ENCODE data around the gene RUNDC3A. TPM values are rescaled to one million over a fixed set of nuclear protein-coding genes. Genes with fewer than 3 reads are reported as not detected.

The RUNDC3A gene
- total and polyA plus RNA-seq, 2 of the 13 experiments (the other 11 are each of a cell fraction or from before 2014, with no cell fraction given) = 0.25 TPM; not detected in 1

DNA sequence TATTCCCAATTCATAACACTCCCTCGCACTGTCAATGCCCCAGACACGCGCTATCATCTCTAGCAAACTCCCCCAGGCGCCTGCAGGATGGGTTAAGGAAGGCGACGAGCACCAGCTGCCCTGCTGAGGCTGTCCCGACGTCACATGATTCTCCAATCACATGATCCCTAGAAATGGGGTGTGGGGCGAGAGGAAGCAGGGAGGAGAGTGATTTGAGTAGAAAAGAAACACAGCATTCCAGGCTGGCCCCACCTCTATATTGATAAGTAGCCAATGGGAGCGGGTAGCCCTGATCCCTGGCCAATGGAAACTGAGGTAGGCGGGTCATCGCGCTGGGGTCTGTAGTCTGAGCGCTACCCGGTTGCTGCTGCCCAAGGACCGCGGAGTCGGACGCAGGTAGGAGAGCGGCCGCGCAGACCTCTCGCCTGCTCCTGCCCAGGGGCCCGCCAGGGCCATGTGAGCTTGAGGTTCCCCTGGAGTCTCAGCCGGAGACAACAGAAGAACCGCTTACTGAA, 36.6 kb downstream of the RUNDC3A start, which contains the start of gene GRN (continued):
- TF ChIP-seq SIN3B (IDR thresholded peaks at IDR 0.05; ENCODE audit: low read length) = peak; percentile 95
- TF ChIP-seq, protein P1, sequence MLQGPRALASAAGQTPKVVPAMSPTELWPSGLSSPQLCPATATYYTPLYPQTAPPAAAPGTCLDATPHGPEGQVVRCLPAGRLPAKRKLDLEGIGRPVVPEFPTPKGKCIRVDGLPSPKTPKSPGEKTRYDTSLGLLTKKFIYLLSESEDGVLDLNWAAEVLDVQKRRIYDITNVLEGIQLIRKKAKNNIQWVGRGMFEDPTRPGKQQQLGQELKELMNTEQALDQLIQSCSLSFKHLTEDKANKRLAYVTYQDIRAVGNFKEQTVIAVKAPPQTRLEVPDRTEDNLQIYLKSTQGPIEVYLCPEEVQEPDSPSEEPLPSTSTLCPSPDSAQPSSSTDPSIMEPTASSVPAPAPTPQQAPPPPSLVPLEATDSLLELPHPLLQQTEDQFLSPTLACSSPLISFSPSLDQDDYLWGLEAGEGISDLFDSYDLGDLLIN (CRISPR knock-in tag; IDR thresholded peaks at IDR 0.05; ENCODE audit: borderline replicate concordance) = 0 out of 2 replicates have a peak, but pooled peaks have one; percentile 69
- peak; percentile 15; the same call in 1 of the 2 replicates for TF ChIP-seq FOXC1 (CRISPR knock-in tag; IDR thresholded peaks at IDR 0.05; ENCODE audit: borderline replicate concordance)
- TF ChIP-seq, protein P2, sequence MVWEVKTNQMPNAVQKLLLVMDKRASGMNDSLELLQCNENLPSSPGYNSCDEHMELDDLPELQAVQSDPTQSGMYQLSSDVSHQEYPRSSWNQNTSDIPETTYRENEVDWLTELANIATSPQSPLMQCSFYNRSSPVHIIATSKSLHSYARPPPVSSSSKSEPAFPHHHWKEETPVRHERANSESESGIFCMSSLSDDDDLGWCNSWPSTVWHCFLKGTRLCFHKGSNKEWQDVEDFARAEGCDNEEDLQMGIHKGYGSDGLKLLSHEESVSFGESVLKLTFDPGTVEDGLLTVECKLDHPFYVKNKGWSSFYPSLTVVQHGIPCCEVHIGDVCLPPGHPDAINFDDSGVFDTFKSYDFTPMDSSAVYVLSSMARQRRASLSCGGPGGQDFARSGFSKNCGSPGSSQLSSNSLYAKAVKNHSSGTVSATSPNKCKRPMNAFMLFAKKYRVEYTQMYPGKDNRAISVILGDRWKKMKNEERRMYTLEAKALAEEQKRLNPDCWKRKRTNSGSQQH (CRISPR knock-in tag; IDR thresholded peaks at IDR 0.05; ENCODE audit: low read depth) = peak; percentile 69; the same call in 1 of the 2 replicates
- peak; percentile 76; the same call in 1 of the 2 replicates for TF ChIP-seq ETV6 (CRISPR knock-in tag; conservative IDR thresholded peaks at IDR 0.05)
- TF ChIP-seq GATAD2A (CRISPR knock-in tag; IDR thresholded peaks at IDR 0.05) = peak; percentile 84
- TF ChIP-seq ZNF441 (CRISPR knock-in tag; IDR thresholded peaks at IDR 0.05; ENCODE audit: borderline replicate concordance) = peak; percentile 68
- TF ChIP-seq, protein P3, sequence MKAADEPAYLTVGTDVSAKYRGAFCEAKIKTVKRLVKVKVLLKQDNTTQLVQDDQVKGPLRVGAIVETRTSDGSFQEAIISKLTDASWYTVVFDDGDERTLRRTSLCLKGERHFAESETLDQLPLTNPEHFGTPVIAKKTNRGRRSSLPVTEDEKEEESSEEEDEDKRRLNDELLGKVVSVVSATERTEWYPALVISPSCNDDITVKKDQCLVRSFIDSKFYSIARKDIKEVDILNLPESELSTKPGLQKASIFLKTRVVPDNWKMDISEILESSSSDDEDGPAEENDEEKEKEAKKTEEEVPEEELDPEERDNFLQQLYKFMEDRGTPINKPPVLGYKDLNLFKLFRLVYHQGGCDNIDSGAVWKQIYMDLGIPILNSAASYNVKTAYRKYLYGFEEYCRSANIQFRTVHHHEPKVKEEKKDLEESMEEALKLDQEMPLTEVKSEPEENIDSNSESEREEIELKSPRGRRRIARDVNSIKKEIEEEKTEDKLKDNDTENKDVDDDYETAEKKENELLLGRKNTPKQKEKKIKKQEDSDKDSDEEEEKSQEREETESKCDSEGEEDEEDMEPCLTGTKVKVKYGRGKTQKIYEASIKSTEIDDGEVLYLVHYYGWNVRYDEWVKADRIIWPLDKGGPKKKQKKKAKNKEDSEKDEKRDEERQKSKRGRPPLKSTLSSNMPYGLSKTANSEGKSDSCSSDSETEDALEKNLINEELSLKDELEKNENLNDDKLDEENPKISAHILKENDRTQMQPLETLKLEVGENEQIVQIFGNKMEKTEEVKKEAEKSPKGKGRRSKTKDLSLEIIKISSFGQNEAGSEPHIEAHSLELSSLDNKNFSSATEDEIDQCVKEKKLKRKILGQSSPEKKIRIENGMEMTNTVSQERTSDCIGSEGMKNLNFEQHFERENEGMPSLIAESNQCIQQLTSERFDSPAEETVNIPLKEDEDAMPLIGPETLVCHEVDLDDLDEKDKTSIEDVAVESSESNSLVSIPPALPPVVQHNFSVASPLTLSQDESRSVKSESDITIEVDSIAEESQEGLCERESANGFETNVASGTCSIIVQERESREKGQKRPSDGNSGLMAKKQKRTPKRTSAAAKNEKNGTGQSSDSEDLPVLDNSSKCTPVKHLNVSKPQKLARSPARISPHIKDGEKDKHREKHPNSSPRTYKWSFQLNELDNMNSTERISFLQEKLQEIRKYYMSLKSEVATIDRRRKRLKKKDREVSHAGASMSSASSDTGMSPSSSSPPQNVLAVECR (CRISPR knock-in tag; IDR thresholded peaks at IDR 0.05; ENCODE audit: borderline replicate concordance) = peak; percentile 92; the same call in 1 of the 2 replicates
- TF ChIP-seq, protein P4, sequence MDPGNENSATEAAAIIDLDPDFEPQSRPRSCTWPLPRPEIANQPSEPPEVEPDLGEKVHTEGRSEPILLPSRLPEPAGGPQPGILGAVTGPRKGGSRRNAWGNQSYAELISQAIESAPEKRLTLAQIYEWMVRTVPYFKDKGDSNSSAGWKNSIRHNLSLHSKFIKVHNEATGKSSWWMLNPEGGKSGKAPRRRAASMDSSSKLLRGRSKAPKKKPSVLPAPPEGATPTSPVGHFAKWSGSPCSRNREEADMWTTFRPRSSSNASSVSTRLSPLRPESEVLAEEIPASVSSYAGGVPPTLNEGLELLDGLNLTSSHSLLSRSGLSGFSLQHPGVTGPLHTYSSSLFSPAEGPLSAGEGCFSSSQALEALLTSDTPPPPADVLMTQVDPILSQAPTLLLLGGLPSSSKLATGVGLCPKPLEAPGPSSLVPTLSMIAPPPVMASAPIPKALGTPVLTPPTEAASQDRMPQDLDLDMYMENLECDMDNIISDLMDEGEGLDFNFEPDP (CRISPR knock-in tag; conservative IDR thresholded peaks at IDR 0.05) = no peak
- TF ChIP-seq, protein P5, sequence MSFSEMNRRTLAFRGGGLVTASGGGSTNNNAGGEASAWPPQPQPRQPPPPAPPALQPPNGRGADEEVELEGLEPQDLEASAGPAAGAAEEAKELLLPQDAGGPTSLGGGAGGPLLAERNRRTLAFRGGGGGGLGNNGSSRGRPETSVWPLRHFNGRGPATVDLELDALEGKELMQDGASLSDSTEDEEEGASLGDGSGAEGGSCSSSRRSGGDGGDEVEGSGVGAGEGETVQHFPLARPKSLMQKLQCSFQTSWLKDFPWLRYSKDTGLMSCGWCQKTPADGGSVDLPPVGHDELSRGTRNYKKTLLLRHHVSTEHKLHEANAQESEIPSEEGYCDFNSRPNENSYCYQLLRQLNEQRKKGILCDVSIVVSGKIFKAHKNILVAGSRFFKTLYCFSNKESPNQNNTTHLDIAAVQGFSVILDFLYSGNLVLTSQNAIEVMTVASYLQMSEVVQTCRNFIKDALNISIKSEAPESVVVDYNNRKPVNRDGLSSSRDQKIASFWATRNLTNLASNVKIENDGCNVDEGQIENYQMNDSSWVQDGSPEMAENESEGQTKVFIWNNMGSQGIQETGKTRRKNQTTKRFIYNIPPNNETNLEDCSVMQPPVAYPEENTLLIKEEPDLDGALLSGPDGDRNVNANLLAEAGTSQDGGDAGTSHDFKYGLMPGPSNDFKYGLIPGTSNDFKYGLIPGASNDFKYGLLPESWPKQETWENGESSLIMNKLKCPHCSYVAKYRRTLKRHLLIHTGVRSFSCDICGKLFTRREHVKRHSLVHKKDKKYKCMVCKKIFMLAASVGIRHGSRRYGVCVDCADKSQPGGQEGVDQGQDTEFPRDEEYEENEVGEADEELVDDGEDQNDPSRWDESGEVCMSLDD (CRISPR knock-in tag; IDR thresholded peaks at IDR 0.05; ENCODE audit: borderline replicate concordance) = peak; percentile 65; the same call in 1 of the 2 replicates
- TF ChIP-seq PHF21A (CRISPR knock-in tag; IDR thresholded peaks at IDR 0.05) = peak; percentile 98
- peak; percentile 67; the same call in 1 of the 2 replicates for TF ChIP-seq KDM4B (CRISPR knock-in tag; IDR thresholded peaks at IDR 0.05)
- TF ChIP-seq ZNF75D (CRISPR knock-in tag; IDR thresholded peaks at IDR 0.05; ENCODE audit: borderline replicate concordance) = no peak
- TF ChIP-seq ATF7-NPFF (CRISPR knock-in tag; IDR thresholded peaks at IDR 0.05; ENCODE audit: low read depth) = peak; percentile 27; the same call in 1 of the 2 replicates
- TF ChIP-seq AHR (CRISPR knock-in tag; IDR thresholded peaks at IDR 0.05) = peak; percentile 84; the same call in 1 of the 2 replicates
- peak; percentile 87; the same call in 1 of the 2 replicates for TF ChIP-seq ZNF878 (CRISPR knock-in tag; IDR thresholded peaks at IDR 0.05)
- TF ChIP-seq SOX5 (CRISPR knock-in tag; IDR thresholded peaks at IDR 0.05; ENCODE audit: borderline replicate concordance) = peak; percentile 37; the same call in 1 of the 2 replicates
- TF ChIP-seq SNAI1 (CRISPR knock-in tag; IDR thresholded peaks at IDR 0.05; ENCODE audit: borderline replicate concordance) = no peak
